ENCODE data around the gene NUBP1. TPM values are rescaled to one million over a fixed set of nuclear protein-coding genes. Genes with fewer than 3 reads are reported as not detected.

Gene NUBP1
- total and polyA plus RNA-seq, 4 experiments from 2014 or later, result 23.5 to 36.2 (median 31.3) TPM

- ChIA-PET CTCF (ENCODE audit: partially characterized antibody) (no interaction called here), POLR2A (ENCODE audit: partially characterized antibody) (no interaction called here)
- peaks cover 0 to 8% (median 5%) of the 10 kb centered on the region in 4 donors for H3K4me1 Mint-ChIP-seq
- Histone ChIP-seq H3K4me1 (ENCODE audit: insufficient read depth, low read length) (no peaks in the 10 kb centered on the region), H3K27me3 (ENCODE audit: insufficient read depth, low read length) (no peaks in the 10 kb centered on the region), H3K9me3 (ENCODE audit: control insufficient read depth in 1 of 2, low read length in 2 of 2) (no peaks in the 10 kb centered on the region), H3K4me3 (ENCODE audit: low read length in 2 of 2) (no peak overlapping the region), H3K27ac (ENCODE audit: low read depth, low read length) (no peak overlapping the region), H3K36me3 (ENCODE audit: insufficient read depth, low read length) (peaks cover 57% of the 10 kb centered on the region)
- H3K4me3 Mint-ChIP-seq, result no peak overlapping the region
- no peaks in the 10 kb centered on the region for H3K27me3 Mint-ChIP-seq
- no peak for DNase-seq
- H3K36me3 Mint-ChIP-seq, result peaks cover 66 to 81% of the 10 kb centered on the region in 2 donors
- H3K27ac Mint-ChIP-seq, result peak overlapping the region in 2 of 7 donors; percentile 22 to 55
- H3K9me3 Mint-ChIP-seq, result no peaks in the 10 kb centered on the region
- intact Hi-C loops (cut with micrococcal nuclease), result no loop called here
Observed at GRCh38 chr16:10762336-10763016, 18.8 kb downstream of the NUBP1 start.

- no peaks in the 10 kb centered on the region for H3K9me3 ChIP-seq (ENCODE audit: control insufficient read depth in 1 of 2, low read length in 2 of 2)
- no peak for DNase-seq
- H3K4me1 ChIP-seq (ENCODE audit: insufficient read depth, low read length), result no peaks in the 10 kb centered on the region
- H3K27ac ChIP-seq (ENCODE audit: low read depth, low read length), result no peak overlapping the region
- no peak overlapping the region for H3K4me3 ChIP-seq (ENCODE audit: low read length in 2 of 2)
- H3K36me3 ChIP-seq (ENCODE audit: insufficient read depth, low read length), result peaks cover 47% of the 10 kb centered on the region
- Mint-ChIP-seq H3K4me3 (peak overlapping the region in 1 of 8 donors; percentile 45), H3K27me3 (no peaks in the 10 kb centered on the region), H3K36me3 (peaks cover 66 to 78% of the 10 kb centered on the region in 2 donors), H3K27ac (peak overlapping the region in 1 of 7 donors; percentile 41), H3K4me1 (peaks cover 0 to 8% (median 5%) of the 10 kb centered on the region in 4 donors), H3K9me3 (no peaks in the 10 kb centered on the region)
- ChIA-PET CTCF (ENCODE audit: partially characterized antibody) (no interaction called here), POLR2A (ENCODE audit: partially characterized antibody) (no interaction called here)
- no peaks in the 10 kb centered on the region for H3K27me3 ChIP-seq (ENCODE audit: insufficient read depth, low read length)
- intact Hi-C loops (cut with micrococcal nuclease), result no loop called here
Observed at GRCh38 chr16:10763456-10763855, 19.8 kb downstream of the NUBP1 start.

GRCh38 chr16:10765772-10766171 lies 22.1 kb downstream of the NUBP1 start:
- Histone ChIP-seq H3K4me1 (ENCODE audit: insufficient read depth, low read length) (no peaks in the 10 kb centered on the region), H3K4me3 (ENCODE audit: low read length in 2 of 2) (no peak overlapping the region), H3K9me3 (ENCODE audit: control insufficient read depth in 1 of 2, low read length in 2 of 2) (no peaks in the 10 kb centered on the region), H3K36me3 (ENCODE audit: insufficient read depth, low read length) (peaks cover 27% of the 10 kb centered on the region), H3K27ac (ENCODE audit: low read depth, low read length) (no peak overlapping the region), H3K27me3 (ENCODE audit: insufficient read depth, low read length) (no peaks in the 10 kb centered on the region)
- H3K27me3 Mint-ChIP-seq, result no peaks in the 10 kb centered on the region
- H3K4me3 Mint-ChIP-seq, result peak overlapping the region in 1 of 8 donors; percentile 30
- peak overlapping the region in 5 of 7 donors; percentile 53 to 78 (median 64) for H3K27ac Mint-ChIP-seq
- peak in 1 of 5 donors; percentile 47 for DNase-seq
- ChIA-PET POLR2A (ENCODE audit: partially characterized antibody) (no interaction called here), CTCF (ENCODE audit: partially characterized antibody) (no interaction called here)
- H3K36me3 Mint-ChIP-seq, result peaks cover 55 to 66% of the 10 kb centered on the region in 2 donors
- intact Hi-C loops (cut with micrococcal nuclease), result no loop called here
- H3K9me3 Mint-ChIP-seq, result no peaks in the 10 kb centered on the region
- peaks cover 0 to 8% (median 6%) of the 10 kb centered on the region in 4 donors for H3K4me1 Mint-ChIP-seq

- no peak overlapping the region for H3K4me3 ChIP-seq (ENCODE audit: low read length in 2 of 2)
- no peaks in the 10 kb centered on the region for H3K9me3 ChIP-seq (ENCODE audit: control insufficient read depth in 1 of 2, low read length in 2 of 2)
- no peaks in the 10 kb centered on the region for H3K27me3 Mint-ChIP-seq
- peaks cover 46 to 53% of the 10 kb centered on the region in 2 donors for H3K36me3 Mint-ChIP-seq
- peaks cover 13% of the 10 kb centered on the region for H3K36me3 ChIP-seq (ENCODE audit: insufficient read depth, low read length)
- no peak for DNase-seq
- no peaks in the 10 kb centered on the region for H3K9me3 Mint-ChIP-seq
- no peaks in the 10 kb centered on the region for H3K27me3 ChIP-seq (ENCODE audit: insufficient read depth, low read length)
- H3K4me3 Mint-ChIP-seq, result no peak overlapping the region
- H3K4me1 ChIP-seq (ENCODE audit: insufficient read depth, low read length), result no peaks in the 10 kb centered on the region
- intact Hi-C loops (cut with micrococcal nuclease), result no loop called here
- peaks cover 2 to 9% (median 8%) of the 10 kb centered on the region in 4 donors for H3K4me1 Mint-ChIP-seq
- ChIA-PET CTCF (ENCODE audit: partially characterized antibody) (no interaction called here), POLR2A (ENCODE audit: partially characterized antibody) (no interaction called here)
- no peak overlapping the region for H3K27ac ChIP-seq (ENCODE audit: low read depth, low read length)
- no peak overlapping the region for H3K27ac Mint-ChIP-seq
Observed at GRCh38 chr16:10767127-10767526, 23.5 kb downstream of the NUBP1 start.

DNA sequence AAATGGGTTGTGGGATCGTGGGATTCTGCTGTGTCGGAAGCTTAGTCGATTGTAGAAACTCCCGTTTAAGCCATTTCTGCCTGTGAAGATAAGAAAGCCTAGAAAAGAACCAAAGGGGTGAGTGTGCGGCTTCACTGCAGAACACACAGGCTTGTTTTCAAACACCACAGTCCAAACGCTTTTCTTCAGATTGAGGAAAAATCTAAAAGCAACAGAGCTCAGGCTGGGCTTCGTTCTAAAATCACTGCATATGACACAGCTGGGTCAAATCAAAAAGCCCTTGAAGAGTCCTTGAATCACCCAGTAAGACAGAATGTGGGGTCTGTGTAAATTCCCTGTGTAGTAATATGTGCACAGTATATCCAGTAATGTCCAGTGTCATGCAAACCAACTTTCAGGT lies 25.7 kb downstream of the NUBP1 start:
- Histone ChIP-seq H3K9me3 (ENCODE audit: control insufficient read depth in 1 of 2, low read length in 2 of 2) (no peaks in the 10 kb centered on the region), H3K27ac (ENCODE audit: low read depth, low read length) (no peak overlapping the region), H3K4me3 (ENCODE audit: low read length in 2 of 2) (no peak overlapping the region), H3K27me3 (ENCODE audit: insufficient read depth, low read length) (no peaks in the 10 kb centered on the region), H3K36me3 (ENCODE audit: insufficient read depth, low read length) (no peaks in the 10 kb centered on the region), H3K4me1 (ENCODE audit: insufficient read depth, low read length) (no peaks in the 10 kb centered on the region)
- Mint-ChIP-seq H3K9me3 (no peaks in the 10 kb centered on the region), H3K27ac (no peak overlapping the region), H3K4me1 (peaks cover 2 to 8% (median 7%) of the 10 kb centered on the region in 4 donors), H3K27me3 (no peaks in the 10 kb centered on the region), H3K36me3 (peaks cover 29 to 37% of the 10 kb centered on the region in 2 donors), H3K4me3 (no peak overlapping the region)
- POLR2A ChIA-PET (ENCODE audit: partially characterized antibody), result interaction anchor here (1.4 kb wide), 1 partner anchor 25 kb away, joined by 4 read pairs; the partner anchor contains the start of gene NUBP1
- no peak for DNase-seq
- intact Hi-C loops (cut with micrococcal nuclease), result no loop called here
- CTCF ChIA-PET (ENCODE audit: partially characterized antibody), result no interaction called here

GRCh38 chr16:10770907-10771306 lies 27.3 kb downstream of the NUBP1 start:
- DNase-seq, result peak in 3 of 5 donors; percentile 6 to 10 (median 10)
- Mint-ChIP-seq H3K4me1 (peaks cover 2 to 4% (median 3%) of the 10 kb centered on the region in 4 donors), H3K9me3 (no peaks in the 10 kb centered on the region), H3K27me3 (no peaks in the 10 kb centered on the region), H3K27ac (peak overlapping the region in 4 of 7 donors; percentile 39 to 89 (median 72)), H3K4me3 (no peak overlapping the region), H3K36me3 (peaks cover 17 to 26% of the 10 kb centered on the region in 2 donors)
- Histone ChIP-seq H3K27ac (ENCODE audit: low read depth, low read length) (no peak overlapping the region), H3K36me3 (ENCODE audit: insufficient read depth, low read length) (no peaks in the 10 kb centered on the region), H3K4me1 (ENCODE audit: insufficient read depth, low read length) (no peaks in the 10 kb centered on the region), H3K9me3 (ENCODE audit: control insufficient read depth in 1 of 2, low read length in 2 of 2) (no peaks in the 10 kb centered on the region), H3K4me3 (ENCODE audit: low read length in 2 of 2) (no peak overlapping the region), H3K27me3 (ENCODE audit: insufficient read depth, low read length) (no peaks in the 10 kb centered on the region)
- POLR2A ChIA-PET (ENCODE audit: partially characterized antibody), result no interaction called here
- intact Hi-C loops (cut with micrococcal nuclease), result no loop called here
- CTCF ChIA-PET (ENCODE audit: partially characterized antibody), result no interaction called here

DNA sequence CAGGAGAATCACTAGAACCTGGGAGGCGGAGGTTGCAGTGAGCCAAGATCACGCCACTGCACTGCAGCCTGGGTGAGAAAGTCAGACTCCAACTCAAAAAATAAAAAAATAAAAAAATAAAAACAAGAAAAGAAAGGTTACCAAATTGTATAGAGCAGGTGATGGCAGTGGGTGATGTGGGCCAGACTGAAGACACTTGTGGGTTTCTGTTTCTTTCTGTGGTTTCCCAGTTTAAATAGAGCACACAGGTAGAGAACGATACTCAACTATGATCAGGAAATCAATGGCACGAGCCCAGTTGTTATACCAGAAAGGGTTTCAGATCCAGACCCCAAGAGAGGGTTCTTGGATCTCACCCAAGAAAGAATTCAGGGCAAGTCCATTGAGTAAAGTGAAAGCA lies 32.6 kb downstream of the NUBP1 start:
- no peaks in the 10 kb centered on the region for H3K9me3 Mint-ChIP-seq
- H3K36me3 Mint-ChIP-seq, result no peaks in the 10 kb centered on the region
- peaks cover 2% of the 10 kb centered on the region in 2 donors for H3K27me3 Mint-ChIP-seq
- peak overlapping the region in 1 of 8 donors; percentile 4 for H3K4me3 Mint-ChIP-seq
- peaks cover 0 to 4% (median 2%) of the 10 kb centered on the region in 4 donors for H3K4me1 Mint-ChIP-seq
- Histone ChIP-seq H3K27ac (ENCODE audit: low read depth, low read length) (no peak overlapping the region), H3K27me3 (ENCODE audit: insufficient read depth, low read length) (no peaks in the 10 kb centered on the region), H3K9me3 (ENCODE audit: control insufficient read depth in 1 of 2, low read length in 2 of 2) (no peaks in the 10 kb centered on the region), H3K4me1 (ENCODE audit: insufficient read depth, low read length) (no peaks in the 10 kb centered on the region), H3K36me3 (ENCODE audit: insufficient read depth, low read length) (no peaks in the 10 kb centered on the region), H3K4me3 (ENCODE audit: low read length in 2 of 2) (no peak overlapping the region)
- intact Hi-C loops (cut with micrococcal nuclease), result no loop called here
- CTCF ChIA-PET (ENCODE audit: partially characterized antibody), result no interaction called here
- POLR2A ChIA-PET (ENCODE audit: partially characterized antibody), result no interaction called here
- peak in 4 of 5 donors; percentile 7 to 15 (median 10) for DNase-seq
- peak overlapping the region in 3 of 7 donors; percentile 24 to 64 (median 27) for H3K27ac Mint-ChIP-seq
